Left ventricle myocardium inferior (tissue), 1 donor: ENCODE data around the gene SMPX. TPM values are rescaled to one million over a fixed set of nuclear protein-coding genes. Genes with fewer than 3 reads are reported as not detected.

Source experiments
- DNase-seq: peaks from one replicate; pipeline ENCODE4 v3.0.0-alpha.2; 2020
- H3K27ac ChIP-seq: fragments of 200-600 bp; replicated peaks from 2 replicates; pipeline ENCODE4 v1.8.0; 2021
- H3K27me3 ChIP-seq: fragments of 200-600 bp; 2 replicates; pipeline ENCODE4 v1.8.0; 2021; ENCODE audit warnings: low read depth
- H3K36me3 ChIP-seq: fragments of 200-600 bp; 2 replicates; pipeline ENCODE4 v1.8.0; 2021
- H3K4me1 ChIP-seq: fragments of 200-600 bp; 2 replicates; pipeline ENCODE4 v1.8.0; 2021
- H3K4me3 ChIP-seq: fragments of 200-600 bp; 2 replicates; pipeline ENCODE4 v1.8.0; 2021; ENCODE audit warnings: mild to moderate bottlenecking, moderate library complexity
- H3K9me3 ChIP-seq: fragments of 200-600 bp; replicated peaks from 2 replicates; pipeline ENCODE4 v1.8.0; 2021
- CTCF ChIP-seq: fragments of 200-600 bp; IDR thresholded peaks from 2 replicates; pipeline ENCODE4 v1.8.0; 2021; ENCODE audit warnings: antibody characterized with exemption, mild to moderate bottlenecking, borderline replicate concordance
- intact Hi-C: fragments of 100-400 bp; cut with micrococcal nuclease; formaldehyde crosslinking; loops from one replicate; pipeline ENCODE4 v1.11.0; 2022
- total RNA-seq: library from RNA; stranded (reverse); fragmentation: NEBNext Ultra II Directional; extraction: Animal tissue kit (Norgen Biotek cat#: 25700); gene quantifications from one replicate; pipeline ENCODE4 v1.2.1, GENCODE V29; 2021
- donor health status: DM: no; HTN: yes; CAD: no; lungs with severe emphysema.

The SMPX gene
- total RNA-seq, 1 donor from 2014 or later, result 726 TPM

GRCh38 chrX:21705225-21705624 lies 52.7 kb downstream of the SMPX start:
- Histone ChIP-seq H3K9me3 (no peaks in the 10 kb centered on the region), H3K4me1 (no peaks in the 10 kb centered on the region), H3K4me3 (no peak overlapping the region), H3K36me3 (no peaks in the 10 kb centered on the region), H3K27ac (no peak overlapping the region), H3K27me3 (no peaks in the 10 kb centered on the region)
- no peak for TF ChIP-seq CTCF
- intact Hi-C loops, result no loop called here
- DNase-seq, result no peak

GRCh38 chrX:21702725-21703124 lies 55.2 kb downstream of the SMPX start:
- H3K4me3 ChIP-seq, result no peak overlapping the region
- H3K36me3 ChIP-seq, result no peaks in the 10 kb centered on the region
- DNase-seq, result no peak
- intact Hi-C loops, result no loop called here
- no peak overlapping the region for H3K27ac ChIP-seq
- H3K9me3 ChIP-seq, result no peaks in the 10 kb centered on the region
- H3K4me1 ChIP-seq, result no peaks in the 10 kb centered on the region
- TF ChIP-seq CTCF, result no peak
- H3K27me3 ChIP-seq, result no peaks in the 10 kb centered on the region

GRCh38 chrX:21700967-21701366 lies 56.9 kb downstream of the SMPX start:
- intact Hi-C loops, result no loop called here
- no peak overlapping the region for H3K27ac ChIP-seq
- H3K9me3 ChIP-seq, result no peaks in the 10 kb centered on the region

GRCh38 chrX:21700275-21700674 lies 57.6 kb downstream of the SMPX start:
- DNase-seq, result no peak
- Histone ChIP-seq H3K4me3 (no peak overlapping the region), H3K4me1 (no peaks in the 10 kb centered on the region), H3K36me3 (no peaks in the 10 kb centered on the region), H3K27ac (no peak overlapping the region), H3K27me3 (no peaks in the 10 kb centered on the region), H3K9me3 (no peaks in the 10 kb centered on the region)
- no peak for TF ChIP-seq CTCF
- intact Hi-C loops, result no loop called here

More at GRCh38 chrX:21700967-21701366, 56.9 kb downstream of the SMPX start:
- H3K27me3 ChIP-seq, result no peaks in the 10 kb centered on the region
- no peak for TF ChIP-seq CTCF
- no peaks in the 10 kb centered on the region for H3K4me1 ChIP-seq
- no peaks in the 10 kb centered on the region for H3K36me3 ChIP-seq
- no peak for DNase-seq
- no peak overlapping the region for H3K4me3 ChIP-seq

- Histone ChIP-seq H3K9me3 (no peaks in the 10 kb centered on the region), H3K36me3 (no peaks in the 10 kb centered on the region), H3K4me1 (no peaks in the 10 kb centered on the region), H3K27me3 (no peaks in the 10 kb centered on the region), H3K4me3 (no peak overlapping the region), H3K27ac (no peak overlapping the region)
- DNase-seq, result no peak
- intact Hi-C loops, result no loop called here
- no peak for TF ChIP-seq CTCF
Observed at GRCh38 chrX:21699136-21699535, 58.8 kb downstream of the SMPX start.

GRCh38 chrX:21698272-21698671 lies 59.6 kb downstream of the SMPX start:
- Histone ChIP-seq H3K4me1 (no peaks in the 10 kb centered on the region), H3K36me3 (no peaks in the 10 kb centered on the region), H3K4me3 (no peak overlapping the region), H3K27ac (no peak overlapping the region), H3K27me3 (no peaks in the 10 kb centered on the region), H3K9me3 (no peaks in the 10 kb centered on the region)
- intact Hi-C loops, result no loop called here
- TF ChIP-seq CTCF, result no peak
- no peak for DNase-seq
